ENCODE measurements around the gene CCDC148.

CCDC148 gene

DNA sequence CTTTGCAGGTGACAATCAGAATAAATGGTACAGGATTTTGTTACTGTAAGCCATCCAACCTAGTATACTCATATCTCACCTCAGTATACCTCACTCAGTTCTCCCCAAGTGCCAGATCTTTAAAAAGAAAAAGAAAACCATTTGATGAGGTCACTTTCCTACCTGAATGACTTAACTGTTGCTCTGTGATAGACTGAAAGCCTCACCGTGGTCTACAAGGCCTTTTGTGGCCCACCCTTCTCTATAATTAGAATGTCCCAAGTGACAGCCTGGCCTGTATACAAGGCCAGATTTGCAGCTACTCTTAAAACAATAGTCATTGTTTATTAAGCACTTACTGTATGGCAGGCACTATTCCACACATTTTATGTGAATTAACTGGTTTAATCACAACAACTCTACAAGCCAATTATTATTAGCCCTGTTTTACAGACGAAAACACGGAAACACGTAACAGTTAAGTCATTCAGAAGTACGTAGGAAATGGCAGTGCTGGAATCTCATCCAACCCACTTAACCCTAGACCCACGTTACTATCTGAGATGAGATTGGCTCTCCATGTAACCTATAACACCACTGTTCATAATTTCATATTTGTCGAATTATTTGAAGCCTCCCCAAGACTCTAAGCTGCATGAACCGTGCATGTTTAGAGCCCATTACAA lies 28.5 kb upstream of the CCDC148 start:
- TF ChIP-seq, protein P1, sequence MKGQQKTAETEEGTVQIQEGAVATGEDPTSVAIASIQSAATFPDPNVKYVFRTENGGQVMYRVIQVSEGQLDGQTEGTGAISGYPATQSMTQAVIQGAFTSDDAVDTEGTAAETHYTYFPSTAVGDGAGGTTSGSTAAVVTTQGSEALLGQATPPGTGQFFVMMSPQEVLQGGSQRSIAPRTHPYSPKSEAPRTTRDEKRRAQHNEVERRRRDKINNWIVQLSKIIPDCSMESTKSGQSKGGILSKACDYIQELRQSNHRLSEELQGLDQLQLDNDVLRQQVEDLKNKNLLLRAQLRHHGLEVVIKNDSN (IDR thresholded peaks at IDR 0.05): no peak
- TF ChIP-seq TAF1 (IDR thresholded peaks at IDR 0.05; ENCODE audit: low read depth) (no peak), ZBTB7A (IDR thresholded peaks at IDR 0.05; ENCODE audit: low read depth) (no peak), TEAD4 (IDR thresholded peaks at IDR 0.05) (no peak), FOXM1 (IDR thresholded peaks at IDR 0.05; ENCODE audit: borderline replicate concordance, low read depth) (no peak), CREB1 (IDR thresholded peaks at IDR 0.05; ENCODE audit: low read depth) (no peak), NFIC (IDR thresholded peaks at IDR 0.05) (no peak), TCF12 (IDR thresholded peaks at IDR 0.05; ENCODE audit: low read depth) (no peak), RAD21 (IDR thresholded peaks at IDR 0.05; ENCODE audit: low read depth) (no peak), EP300 (IDR thresholded peaks at IDR 0.05; ENCODE audit: borderline replicate concordance) (no peak)
- TF ChIP-seq, protein P2, sequence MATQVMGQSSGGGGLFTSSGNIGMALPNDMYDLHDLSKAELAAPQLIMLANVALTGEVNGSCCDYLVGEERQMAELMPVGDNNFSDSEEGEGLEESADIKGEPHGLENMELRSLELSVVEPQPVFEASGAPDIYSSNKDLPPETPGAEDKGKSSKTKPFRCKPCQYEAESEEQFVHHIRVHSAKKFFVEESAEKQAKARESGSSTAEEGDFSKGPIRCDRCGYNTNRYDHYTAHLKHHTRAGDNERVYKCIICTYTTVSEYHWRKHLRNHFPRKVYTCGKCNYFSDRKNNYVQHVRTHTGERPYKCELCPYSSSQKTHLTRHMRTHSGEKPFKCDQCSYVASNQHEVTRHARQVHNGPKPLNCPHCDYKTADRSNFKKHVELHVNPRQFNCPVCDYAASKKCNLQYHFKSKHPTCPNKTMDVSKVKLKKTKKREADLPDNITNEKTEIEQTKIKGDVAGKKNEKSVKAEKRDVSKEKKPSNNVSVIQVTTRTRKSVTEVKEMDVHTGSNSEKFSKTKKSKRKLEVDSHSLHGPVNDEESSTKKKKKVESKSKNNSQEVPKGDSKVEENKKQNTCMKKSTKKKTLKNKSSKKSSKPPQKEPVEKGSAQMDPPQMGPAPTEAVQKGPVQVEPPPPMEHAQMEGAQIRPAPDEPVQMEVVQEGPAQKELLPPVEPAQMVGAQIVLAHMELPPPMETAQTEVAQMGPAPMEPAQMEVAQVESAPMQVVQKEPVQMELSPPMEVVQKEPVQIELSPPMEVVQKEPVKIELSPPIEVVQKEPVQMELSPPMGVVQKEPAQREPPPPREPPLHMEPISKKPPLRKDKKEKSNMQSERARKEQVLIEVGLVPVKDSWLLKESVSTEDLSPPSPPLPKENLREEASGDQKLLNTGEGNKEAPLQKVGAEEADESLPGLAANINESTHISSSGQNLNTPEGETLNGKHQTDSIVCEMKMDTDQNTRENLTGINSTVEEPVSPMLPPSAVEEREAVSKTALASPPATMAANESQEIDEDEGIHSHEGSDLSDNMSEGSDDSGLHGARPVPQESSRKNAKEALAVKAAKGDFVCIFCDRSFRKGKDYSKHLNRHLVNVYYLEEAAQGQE (IDR thresholded peaks at IDR 0.05; ENCODE audit: low read depth): no peak
- TF ChIP-seq, protein P3, sequence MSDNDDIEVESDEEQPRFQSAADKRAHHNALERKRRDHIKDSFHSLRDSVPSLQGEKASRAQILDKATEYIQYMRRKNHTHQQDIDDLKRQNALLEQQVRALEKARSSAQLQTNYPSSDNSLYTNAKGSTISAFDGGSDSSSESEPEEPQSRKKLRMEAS (IDR thresholded peaks at IDR 0.05): no peak

DNA sequence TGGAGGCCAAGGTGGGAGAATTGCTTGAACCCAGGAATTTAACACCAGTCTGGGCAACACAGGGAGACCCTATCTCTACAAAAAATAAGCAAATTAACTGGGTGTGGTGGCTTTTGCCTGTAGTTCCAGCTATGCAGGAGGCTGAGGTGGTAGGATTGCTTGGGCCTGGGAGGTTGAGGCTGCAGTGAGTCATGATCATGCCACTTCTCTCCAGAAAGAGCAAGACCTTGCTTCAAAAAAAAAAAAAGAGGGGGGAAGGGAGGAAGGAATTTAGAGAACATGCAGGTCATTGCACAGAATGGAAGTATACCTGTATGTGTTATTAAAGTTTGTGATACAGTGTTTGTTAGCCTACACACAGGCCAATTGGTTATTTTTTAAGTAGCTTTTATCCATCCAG lies 26.0 kb upstream of the CCDC148 start:
- TF ChIP-seq FOXM1 (IDR thresholded peaks at IDR 0.05; ENCODE audit: borderline replicate concordance, low read depth) (no peak), NFIC (IDR thresholded peaks at IDR 0.05) (no peak), CREB1 (IDR thresholded peaks at IDR 0.05; ENCODE audit: low read depth) (no peak), CEBPB (IDR thresholded peaks at IDR 0.05) (no peak), ZBTB7A (IDR thresholded peaks at IDR 0.05; ENCODE audit: low read depth) (no peak), TAF1 (IDR thresholded peaks at IDR 0.05; ENCODE audit: low read depth) (no peak), RAD21 (IDR thresholded peaks at IDR 0.05; ENCODE audit: low read depth) (no peak), TCF12 (IDR thresholded peaks at IDR 0.05; ENCODE audit: low read depth) (no peak), TEAD4 (IDR thresholded peaks at IDR 0.05) (no peak), YY1 (IDR thresholded peaks at IDR 0.05; ENCODE audit: low read depth) (no peak), EP300 (IDR thresholded peaks at IDR 0.05; ENCODE audit: borderline replicate concordance) (no peak), EGR1 (IDR thresholded peaks at IDR 0.05) (no peak)
- TF ChIP-seq, protein P3 (IDR thresholded peaks at IDR 0.05): no peak
- TF ChIP-seq, protein P2 (IDR thresholded peaks at IDR 0.05; ENCODE audit: low read depth): no peak
- TF ChIP-seq, protein P1 (IDR thresholded peaks at IDR 0.05): no peak

DNA sequence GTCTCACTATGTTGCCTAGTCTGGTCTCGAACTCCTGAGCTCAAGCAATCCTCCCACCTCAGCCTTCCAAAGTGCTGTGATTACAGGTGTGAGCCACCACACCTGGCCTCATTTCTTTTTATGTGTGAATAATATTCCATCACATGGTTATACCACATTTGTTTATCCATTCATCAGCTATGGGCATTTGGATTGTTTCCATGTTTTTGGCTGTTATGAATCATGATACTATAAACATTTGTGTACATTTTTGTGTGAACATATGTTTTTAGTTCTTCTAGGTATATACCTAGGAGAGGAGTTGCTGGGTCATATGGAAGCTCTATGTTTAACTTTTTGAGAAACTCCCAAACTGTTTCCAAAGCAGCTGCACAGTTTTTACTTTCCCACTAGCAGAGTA lies 24.6 kb upstream of the CCDC148 start:
- TF ChIP-seq TAF1 (IDR thresholded peaks at IDR 0.05; ENCODE audit: low read depth): no peak
- TF ChIP-seq RAD21 (IDR thresholded peaks at IDR 0.05; ENCODE audit: low read depth): no peak
- TF ChIP-seq YY1 (IDR thresholded peaks at IDR 0.05; ENCODE audit: low read depth): no peak
- no peak for TF ChIP-seq FOXM1 (IDR thresholded peaks at IDR 0.05; ENCODE audit: borderline replicate concordance, low read depth)
- no peak for TF ChIP-seq EGR1 (IDR thresholded peaks at IDR 0.05)
- TF ChIP-seq CREB1 (IDR thresholded peaks at IDR 0.05; ENCODE audit: low read depth): no peak
- no peak for TF ChIP-seq CEBPB (IDR thresholded peaks at IDR 0.05)
- TF ChIP-seq, protein P3 (IDR thresholded peaks at IDR 0.05): no peak
- no peak for TF ChIP-seq TCF12 (IDR thresholded peaks at IDR 0.05; ENCODE audit: low read depth)
- TF ChIP-seq, protein P2 (IDR thresholded peaks at IDR 0.05; ENCODE audit: low read depth): no peak
- TF ChIP-seq ZBTB7A (IDR thresholded peaks at IDR 0.05; ENCODE audit: low read depth): no peak
- TF ChIP-seq, protein P1 (IDR thresholded peaks at IDR 0.05): no peak
- TF ChIP-seq EP300 (IDR thresholded peaks at IDR 0.05; ENCODE audit: borderline replicate concordance): no peak
- TF ChIP-seq NFIC (IDR thresholded peaks at IDR 0.05): no peak
- TF ChIP-seq TEAD4 (IDR thresholded peaks at IDR 0.05): no peak

All from Ishikawa (cell line).